HPDE6-E6E7 (cell line): ENCODE results near the gene CCDC33.
"Not testable (repeated sequence)": the region's sequence is repeated elsewhere in the genome, so short reads cannot be mapped to it uniquely, and the experiment has no call there.

Source experiments
- DNase-seq: peaks from one replicate; pipeline ENCODE4 v3.0.0; 2011; ENCODE audit warnings: missing footprints; ENCODE audit errors: extremely low spot score

CCDC33 gene

DNA sequence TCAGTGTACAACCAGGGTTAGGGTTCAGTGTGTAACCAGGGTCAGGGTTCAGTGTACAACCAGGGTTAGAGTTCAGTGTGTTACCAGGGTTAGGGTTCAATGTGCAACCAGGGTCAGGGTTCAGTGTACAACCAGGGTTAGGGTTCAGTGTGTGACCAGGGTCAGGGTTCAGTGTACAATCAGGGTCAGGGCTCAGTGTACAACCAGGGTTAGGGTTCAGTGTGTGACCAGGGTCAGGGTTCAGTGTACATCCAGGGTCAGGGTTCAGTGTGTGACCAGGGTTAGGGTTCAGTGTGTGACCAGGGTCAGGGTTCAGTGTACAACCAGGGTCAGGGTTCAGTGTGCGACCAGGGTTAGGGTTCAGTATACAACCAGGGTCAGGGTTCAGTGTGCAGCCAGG is 98.0 kb downstream of the CCDC33 start:
- DNase-seq: no peak

GRCh38 chr15:74335396-74335795 is 99.3 kb downstream of the CCDC33 start:
- no peak for DNase-seq

- DNase-seq: no peak
Measured at GRCh38 chr15:74336061-74337005, 100.2 kb downstream of the CCDC33 start.

- no peak for DNase-seq
Measured at GRCh38 chr15:74337146-74337545, 101.0 kb downstream of the CCDC33 start.

DNA sequence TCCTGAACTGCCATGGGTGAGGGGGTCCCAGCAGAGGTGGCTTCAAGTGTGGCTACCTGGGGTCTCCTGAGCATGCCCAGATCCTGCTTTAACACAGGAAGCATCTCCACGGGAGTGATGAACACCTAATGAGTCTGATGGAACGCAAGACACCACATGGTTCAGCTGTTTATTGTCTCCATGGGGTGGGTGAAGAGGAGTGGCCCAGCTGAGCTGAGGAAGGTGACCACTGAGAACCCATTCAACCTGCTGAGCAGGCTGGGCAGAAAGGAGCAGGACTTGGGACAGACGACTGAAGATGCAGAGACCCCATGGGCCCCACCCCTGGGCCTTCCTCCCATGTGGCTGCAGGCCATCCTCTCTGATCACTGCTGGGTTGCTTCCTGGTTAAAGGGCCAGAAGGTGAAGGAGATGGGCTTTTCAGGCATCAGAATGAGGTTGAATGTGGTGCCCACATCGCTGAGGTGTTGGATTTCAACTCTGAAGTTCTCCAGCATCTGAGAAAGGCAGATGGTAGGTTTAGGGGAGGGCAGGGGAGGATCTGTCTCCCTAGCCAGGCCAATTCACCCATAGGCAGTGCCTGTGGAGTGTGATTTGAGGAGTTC is 101.6 kb downstream of the CCDC33 start:
- no peak for DNase-seq

GRCh38 chr15:74338676-74339075 is 102.5 kb downstream of the CCDC33 start:
- no peak for DNase-seq

DNA sequence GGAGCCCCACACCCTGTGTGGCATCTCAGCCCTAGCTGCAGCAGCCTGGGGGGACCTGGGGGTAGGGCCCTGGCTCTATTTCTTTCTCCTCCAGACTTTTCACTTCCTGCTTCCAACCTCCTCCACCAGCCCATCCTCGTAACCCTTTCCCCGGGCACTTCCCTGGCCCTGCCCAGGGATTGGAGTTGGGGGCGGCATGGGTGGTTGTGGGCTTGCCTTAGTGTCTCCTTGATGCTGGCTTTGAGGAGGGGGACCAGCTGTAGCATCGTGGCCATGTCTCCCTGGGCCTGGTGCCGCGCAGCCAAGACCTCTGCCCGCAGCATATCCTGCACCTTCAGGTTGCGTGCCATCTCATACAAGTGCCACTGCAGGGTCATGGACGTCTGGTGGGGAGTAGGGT is 103.2 kb downstream of the CCDC33 start:
- no peak for DNase-seq

DNA sequence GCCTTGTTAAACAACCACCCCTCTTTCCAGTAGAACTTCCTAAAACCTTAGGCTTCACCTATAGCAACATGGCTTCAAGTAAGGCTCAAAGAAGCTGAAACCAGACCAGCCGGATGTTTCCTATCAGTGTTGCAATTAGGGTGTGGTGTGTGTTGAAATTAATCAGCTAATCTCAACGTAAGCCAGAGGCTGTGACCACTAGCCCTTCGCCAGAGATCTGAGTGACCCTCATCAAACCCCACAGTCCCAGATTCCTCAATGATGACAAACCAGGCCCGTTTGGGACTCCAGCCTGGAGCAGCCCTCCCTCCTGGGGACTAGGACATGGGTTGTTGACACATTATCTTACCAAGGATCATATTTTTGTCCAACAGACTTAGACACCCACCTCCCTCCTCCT is 104.0 kb downstream of the CCDC33 start:
- peak; percentile 52 for DNase-seq

DNA sequence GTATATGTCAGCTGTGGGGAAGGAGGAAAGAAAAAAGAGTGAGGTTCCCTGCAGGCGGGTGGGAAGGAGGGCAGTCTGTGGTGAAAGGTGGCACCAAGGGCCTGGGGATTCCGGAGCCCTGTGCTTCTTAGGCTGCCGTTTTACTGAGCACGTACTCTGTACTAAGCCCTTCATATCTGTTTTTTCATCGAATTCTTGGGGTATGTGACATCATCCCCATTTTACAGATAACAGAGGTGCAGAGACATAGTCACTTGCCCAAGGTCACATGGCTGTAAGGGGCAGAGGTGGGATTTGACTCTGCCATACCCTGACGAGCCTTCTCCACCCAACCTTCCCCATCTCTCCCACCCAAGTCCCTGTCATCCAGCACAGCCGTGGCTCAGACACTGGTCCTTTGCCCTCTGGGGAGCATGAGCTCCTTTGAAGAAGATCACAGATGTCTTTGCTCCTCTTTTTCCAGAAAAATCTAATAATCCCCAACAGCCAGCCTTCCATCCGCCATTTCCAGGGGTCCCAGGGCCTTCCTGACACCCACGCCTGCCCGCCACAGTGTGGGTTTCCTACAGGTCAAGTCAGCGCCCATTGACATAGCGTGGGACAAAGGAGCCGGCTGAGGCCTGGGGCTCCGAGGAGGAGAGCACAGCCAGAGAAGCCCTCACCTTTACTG is 107.1 kb downstream of the CCDC33 start:
- no peak for DNase-seq

DNA sequence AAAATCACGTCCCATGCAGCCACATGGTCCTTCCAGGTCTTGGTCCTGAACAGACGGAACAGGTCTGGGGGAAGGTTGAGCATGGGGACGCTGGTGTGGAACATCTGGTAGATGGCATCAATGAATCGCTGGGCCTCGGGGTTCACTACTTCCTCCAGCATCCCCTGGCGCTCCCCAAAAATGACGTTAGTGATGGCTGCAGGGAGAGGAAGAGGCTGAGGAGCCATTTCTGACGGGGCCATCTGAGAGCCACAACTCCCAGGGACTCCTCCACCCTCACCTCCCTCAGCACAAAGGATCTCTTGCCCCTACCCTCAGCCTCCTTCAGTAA is 107.6 kb downstream of the CCDC33 start:
- no peak for DNase-seq

DNA sequence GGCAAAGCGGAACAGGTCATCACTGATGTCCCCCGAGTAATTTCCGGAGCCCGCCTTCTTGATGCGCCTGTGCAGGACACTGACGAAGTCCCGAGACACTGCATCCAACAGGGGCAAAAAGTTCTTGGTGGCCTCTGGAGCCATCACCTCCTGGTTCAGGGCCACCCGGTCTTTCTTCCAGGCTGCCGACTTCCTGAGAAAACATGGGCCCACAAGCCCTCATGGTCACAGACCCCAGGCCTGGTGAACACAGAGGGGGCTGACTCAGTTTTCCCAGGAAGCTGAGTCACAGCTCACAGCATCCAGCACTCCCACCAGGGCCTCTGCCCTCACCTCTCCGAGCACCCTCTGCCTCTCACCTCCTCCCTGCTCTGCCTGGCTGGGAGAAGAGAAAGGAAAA is 108.9 kb downstream of the CCDC33 start:
- DNase-seq: no peak

GRCh38 chr15:74347757-74348250 is 111.7 kb downstream of the CCDC33 start:
- no peak for DNase-seq

DNA sequence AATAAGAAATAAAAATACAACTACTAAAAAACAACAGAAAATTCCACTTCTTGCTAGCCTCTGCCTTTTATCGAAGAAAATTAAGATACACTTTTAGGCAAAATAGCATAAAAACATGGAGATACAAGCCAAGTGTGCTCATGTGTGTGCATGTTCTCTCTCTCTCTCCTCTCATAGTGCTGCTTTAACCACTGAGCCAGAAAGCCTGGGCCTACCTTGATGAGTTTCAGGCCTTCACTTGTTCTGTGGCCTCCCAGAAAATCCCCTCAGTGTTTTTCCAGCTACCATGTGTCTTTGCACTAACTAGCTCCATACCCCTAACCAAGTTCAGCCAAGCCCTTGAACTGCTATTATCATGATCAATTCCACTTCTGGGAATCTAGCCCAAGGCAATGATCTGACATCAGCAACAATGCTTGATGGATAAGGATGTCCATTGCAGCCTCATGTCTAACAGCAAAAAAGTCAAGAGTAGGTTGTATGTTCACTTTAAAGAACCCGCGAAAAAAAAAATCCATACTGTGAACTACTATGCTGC is 113.2 kb downstream of the CCDC33 start:
- no peak for DNase-seq

DNA sequence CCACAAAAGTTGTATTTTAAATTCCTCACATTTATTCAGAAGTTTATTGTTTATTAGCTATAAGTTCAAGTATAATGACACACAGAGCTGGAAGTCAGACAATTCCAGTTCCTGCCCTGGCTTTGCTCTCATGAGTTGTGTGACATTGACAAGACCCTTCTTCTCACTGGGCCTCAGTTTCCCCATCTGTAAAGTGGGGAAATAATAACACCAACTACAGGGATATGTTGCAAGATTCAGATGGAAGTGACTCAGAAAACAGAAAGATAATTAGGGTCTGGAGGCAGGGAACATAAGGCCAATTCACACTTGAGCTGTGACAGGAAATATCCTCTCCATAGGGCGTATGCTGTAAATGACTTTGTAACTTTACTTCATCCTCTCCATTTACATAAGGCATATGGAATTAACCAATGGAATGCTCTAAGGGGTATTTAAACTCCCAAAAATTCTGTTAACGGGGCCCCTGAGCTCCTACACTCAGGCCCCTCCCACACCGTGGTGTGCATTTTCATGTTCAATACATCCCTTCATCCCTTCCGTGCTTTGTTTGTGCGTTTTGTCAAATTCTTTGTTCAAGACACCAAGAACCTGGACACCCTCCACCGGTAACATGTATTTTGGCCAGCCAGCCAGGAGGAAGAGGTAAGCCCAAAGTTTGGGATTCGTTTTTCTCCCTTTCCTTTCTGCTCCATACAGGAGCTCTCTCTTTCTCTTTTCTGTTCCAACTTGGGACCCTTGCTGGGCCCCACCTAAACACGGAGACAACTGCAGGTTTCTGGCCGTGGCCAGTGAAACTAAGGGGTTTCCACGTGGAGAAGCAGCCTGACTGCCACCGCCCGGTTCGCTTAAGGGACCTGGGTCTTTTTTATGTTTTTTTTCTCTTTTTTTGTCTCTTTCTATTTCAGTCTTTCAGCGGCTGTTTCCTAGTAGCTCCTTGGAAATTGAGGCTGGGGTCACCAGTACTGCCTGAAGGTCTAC is 114.5 kb downstream of the CCDC33 start:
- DNase-seq: no peak

DNA sequence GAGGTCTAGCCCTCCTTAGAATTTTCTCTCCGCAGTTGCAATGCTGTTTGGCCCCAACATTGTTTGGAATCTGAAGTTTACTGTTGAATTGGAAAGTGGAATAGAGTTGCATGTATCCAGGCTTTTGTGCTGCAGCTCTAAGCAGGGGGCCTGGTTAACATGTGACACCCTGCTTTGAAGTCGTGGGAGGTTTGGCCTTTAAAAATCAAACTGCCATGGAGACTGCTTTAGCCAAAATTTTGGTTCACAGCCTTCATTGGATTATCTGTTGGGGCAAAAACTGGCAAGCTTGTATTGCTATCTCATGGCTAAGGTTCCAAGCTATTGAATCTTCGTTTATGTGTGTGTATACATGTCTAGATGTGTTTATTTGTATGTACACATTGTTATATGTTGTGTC is 115.5 kb downstream of the CCDC33 start:
- DNase-seq: no peak

DNA sequence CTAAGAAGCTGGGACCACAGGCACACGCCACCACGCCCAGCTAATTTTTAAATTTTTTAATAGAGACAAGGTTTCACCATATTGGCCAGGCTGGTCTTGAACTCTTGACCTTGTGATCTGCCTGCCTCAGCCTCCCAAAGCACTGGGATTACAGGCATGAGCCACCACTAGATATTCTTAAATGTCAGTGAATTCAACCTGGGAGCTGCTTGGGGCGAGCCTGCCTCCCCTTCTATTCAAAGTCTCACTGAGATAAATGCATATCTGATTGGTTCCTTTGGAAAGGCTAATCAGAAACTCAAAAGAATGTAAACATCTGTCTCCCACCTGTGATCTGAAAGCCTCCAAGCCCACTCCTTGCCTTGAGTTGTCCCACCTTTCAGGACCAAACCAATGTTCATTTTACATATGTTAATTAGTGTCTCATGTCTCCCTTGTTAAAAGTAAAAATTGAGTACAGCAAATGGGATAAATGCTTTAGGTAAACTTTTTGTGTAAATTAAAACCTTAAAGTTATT is 116.3 kb downstream of the CCDC33 start:
- no peak for DNase-seq

DNA sequence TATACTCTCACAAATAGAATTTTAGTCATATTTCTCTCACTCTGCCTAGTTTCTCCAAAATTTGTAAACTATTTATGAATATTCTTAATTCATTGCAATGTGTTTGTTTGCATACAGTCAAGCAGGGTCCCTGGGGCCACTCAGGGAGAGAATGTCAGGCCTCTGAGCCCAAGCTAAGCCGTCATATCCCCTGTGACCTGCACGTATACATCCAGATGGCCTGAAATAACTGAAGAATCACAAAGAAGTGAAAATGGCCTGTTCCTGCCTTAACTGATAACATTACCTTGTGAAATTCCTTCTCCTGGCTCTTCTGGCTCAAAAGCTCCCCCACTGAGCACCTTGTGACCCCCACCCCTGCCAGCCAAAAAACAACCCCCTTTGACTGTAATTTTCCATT is 117.9 kb downstream of the CCDC33 start:
- not testable (repeated sequence) for DNase-seq

GRCh38 chr15:74356050-74356449 is 119.9 kb downstream of the CCDC33 start:
- DNase-seq: not testable (repeated sequence)

GRCh38 chr15:74357514-74357913 is 121.4 kb downstream of the CCDC33 start:
- DNase-seq: not testable (repeated sequence)

- DNase-seq: not testable (repeated sequence)
Measured at GRCh38 chr15:74359376-74359775, 123.2 kb downstream of the CCDC33 start.

- DNase-seq: not testable (repeated sequence)
Measured at GRCh38 chr15:74360855-74361254, 124.7 kb downstream of the CCDC33 start.
